GM12874 (cell line): Measurements from ENCODE around the gene RBM20.

Experiments used
- TF ChIP-seq, protein P1 (sequence below): IDR thresholded peaks from 2 replicates; pipeline ENCODE4 v1.5.1; 2011; ENCODE audit warnings: low read depth, mild to moderate bottlenecking, control low read depth, low read length, moderate library complexity; ENCODE audit not compliant: insufficient read depth

The RBM20 gene

GRCh38 chr10:110694263-110694662 lies 50.1 kb downstream of the RBM20 start:
- TF ChIP-seq, protein P1, sequence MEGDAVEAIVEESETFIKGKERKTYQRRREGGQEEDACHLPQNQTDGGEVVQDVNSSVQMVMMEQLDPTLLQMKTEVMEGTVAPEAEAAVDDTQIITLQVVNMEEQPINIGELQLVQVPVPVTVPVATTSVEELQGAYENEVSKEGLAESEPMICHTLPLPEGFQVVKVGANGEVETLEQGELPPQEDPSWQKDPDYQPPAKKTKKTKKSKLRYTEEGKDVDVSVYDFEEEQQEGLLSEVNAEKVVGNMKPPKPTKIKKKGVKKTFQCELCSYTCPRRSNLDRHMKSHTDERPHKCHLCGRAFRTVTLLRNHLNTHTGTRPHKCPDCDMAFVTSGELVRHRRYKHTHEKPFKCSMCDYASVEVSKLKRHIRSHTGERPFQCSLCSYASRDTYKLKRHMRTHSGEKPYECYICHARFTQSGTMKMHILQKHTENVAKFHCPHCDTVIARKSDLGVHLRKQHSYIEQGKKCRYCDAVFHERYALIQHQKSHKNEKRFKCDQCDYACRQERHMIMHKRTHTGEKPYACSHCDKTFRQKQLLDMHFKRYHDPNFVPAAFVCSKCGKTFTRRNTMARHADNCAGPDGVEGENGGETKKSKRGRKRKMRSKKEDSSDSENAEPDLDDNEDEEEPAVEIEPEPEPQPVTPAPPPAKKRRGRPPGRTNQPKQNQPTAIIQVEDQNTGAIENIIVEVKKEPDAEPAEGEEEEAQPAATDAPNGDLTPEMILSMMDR = no peak

DNA sequence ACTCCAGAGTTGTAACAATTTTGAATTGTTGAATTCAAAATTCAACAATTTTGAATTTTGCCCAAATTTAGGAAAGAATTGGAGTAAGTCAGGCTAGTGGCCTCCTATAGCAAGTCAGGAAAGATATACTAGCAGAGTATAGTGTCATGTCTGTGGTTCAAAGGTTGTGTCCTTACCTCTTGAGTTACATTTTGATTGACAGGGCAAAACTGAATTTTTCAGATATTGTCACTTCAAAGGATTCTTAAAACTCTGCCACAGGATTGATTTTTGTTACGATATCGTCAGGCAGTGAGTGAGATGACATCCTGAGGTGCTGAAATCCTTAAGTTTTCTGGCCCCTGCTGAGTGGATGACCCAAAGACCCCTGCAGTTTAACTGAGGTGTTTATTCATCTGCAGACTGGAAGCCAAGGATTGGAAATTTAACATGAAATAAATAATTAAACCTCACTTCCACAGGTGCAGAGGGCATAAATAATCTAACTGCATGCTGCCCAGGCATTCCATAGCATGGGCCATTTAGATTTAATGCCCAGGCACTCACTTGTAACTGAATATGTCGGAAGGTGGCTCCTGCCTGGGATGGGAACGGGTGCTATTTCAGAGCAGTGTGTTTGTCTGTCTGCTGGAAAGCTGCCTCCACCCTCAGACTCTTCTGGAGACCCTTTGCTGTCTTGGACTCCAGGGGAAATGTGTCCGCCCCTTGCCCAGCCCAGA lies 50.8 kb downstream of the RBM20 start:
- TF ChIP-seq, protein P1 = no peak

- TF ChIP-seq, protein P1 = no peak
These were observed 51.4 kb downstream of the RBM20 start for GRCh38 chr10:110695539-110695886.

DNA sequence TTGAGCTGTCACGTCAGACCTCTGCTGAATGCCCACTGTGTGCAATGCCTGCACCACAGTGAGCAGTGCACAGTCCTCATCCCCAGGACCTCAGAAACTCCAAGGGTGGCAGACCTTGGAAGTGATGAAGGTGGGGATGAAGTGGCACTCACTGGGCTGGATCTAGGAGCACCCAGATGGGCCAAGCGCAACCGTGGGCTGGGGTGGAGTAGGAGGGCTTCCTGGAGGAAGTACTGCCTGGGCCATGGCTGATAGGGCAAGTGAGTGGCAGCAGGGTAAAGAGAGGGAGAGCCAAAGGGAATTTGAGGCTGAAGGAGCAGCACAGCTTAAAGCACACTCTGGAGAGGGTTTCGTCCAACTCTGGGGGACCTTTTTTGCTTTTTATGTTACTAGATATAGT lies 52.3 kb downstream of the RBM20 start:
- TF ChIP-seq, protein P1 = no peak

GRCh38 chr10:110698340-110698739 lies 54.2 kb downstream of the RBM20 start:
- TF ChIP-seq, protein P1 = no peak

- TF ChIP-seq, protein P1 = no peak
These were observed 54.7 kb downstream of the RBM20 start for GRCh38 chr10:110698782-110699201.

GRCh38 chr10:110699859-110700468 lies 55.8 kb downstream of the RBM20 start:
- TF ChIP-seq, protein P1 = no peak
